ENCODE measurements around the gene FRMPD2.

GRCh38 chr10:48187713-48188485 is 86.6 kb downstream of the FRMPD2 start:
- TF ChIP-seq POLR2A (IDR thresholded peaks at IDR 0.05) (no peak), CTCF (IDR thresholded peaks at IDR 0.05 in 4 of 5, conservative IDR thresholded peaks at IDR 0.05 in 1 of 5) (no peak)
